ENCODE measurements around the gene PRR5L.

The PRR5L gene

DNA sequence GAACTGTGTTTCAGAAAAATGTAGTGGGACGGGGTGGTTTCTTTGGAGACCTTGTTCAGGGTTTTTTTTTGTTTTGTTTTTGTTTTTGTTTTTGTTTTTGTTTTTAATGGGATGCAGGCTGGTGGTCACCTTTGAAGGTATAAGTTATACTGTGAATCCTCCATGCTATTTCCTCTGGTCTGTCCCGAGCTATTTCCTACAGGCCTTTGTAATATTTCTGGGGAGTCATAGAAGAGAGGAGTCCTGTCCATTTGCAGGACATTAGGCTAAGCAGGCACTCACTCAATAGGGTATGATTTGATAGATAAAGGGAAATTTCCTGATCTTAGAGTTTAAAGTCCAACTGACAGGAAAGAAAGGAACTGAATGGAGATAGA lies 136.0 kb downstream of the PRR5L start:
- Histone ChIP-seq H4K91ac (ENCODE audit: low read depth, low read length) (peak overlapping the region; percentile 63), H3K4me1 (ENCODE audit: control insufficient read depth in 1 of 2, insufficient read depth in 2 of 2, low read length in 2 of 2) (peaks cover 5 to 8% of the 10 kb centered on the region in 2 experiments), H3K27ac (ENCODE audit: low read depth, low read length) (peak overlapping the region; percentile 82), H2BK120ac (ENCODE audit: insufficient read depth, low read length, poor library complexity) (peak overlapping the region; percentile 80), H3K23ac (ENCODE audit: low read length) (no peak overlapping the region), H3K79me1 (ENCODE audit: low read length) (peaks cover 11% of the 10 kb centered on the region), H3K4ac (ENCODE audit: low read depth, low read length) (no peak overlapping the region), H3K9me3 (ENCODE audit: insufficient read depth, low read depth, low read length) (no peaks in the 10 kb centered on the region), H2AFZ (ENCODE audit: insufficient read depth, low read length, poor library complexity) (no peak overlapping the region), H4K12ac (ENCODE audit: low read depth, low read length) (no peak overlapping the region), H2BK12ac (ENCODE audit: low read length) (peak overlapping the region; percentile 77), H3K36me3 (ENCODE audit: control insufficient read depth in 1 of 2, insufficient read depth in 2 of 2, low read length in 2 of 2) (peaks cover 2 to 6% of the 10 kb centered on the region in 2 experiments), H3K4me3 (ENCODE audit: low read depth, low read length) (no peak overlapping the region), H3K9ac (ENCODE audit: low read length) (no peak overlapping the region), H3K27me3 (ENCODE audit: insufficient read depth, low read length) (no peaks in the 10 kb centered on the region), H3K79me2 (ENCODE audit: control insufficient read depth, insufficient read depth, low read length, poor library complexity) (no peaks in the 10 kb centered on the region), H2AK5ac (ENCODE audit: low read length) (no peak overlapping the region), H3K18ac (ENCODE audit: low read length) (no peak overlapping the region), H3K4me2 (ENCODE audit: low read length) (no peak overlapping the region), H4K8ac (ENCODE audit: low read depth, low read length) (no peak overlapping the region), H3K14ac (ENCODE audit: low read length) (peak overlapping the region; percentile 59), H2BK5ac (ENCODE audit: low read depth, low read length, poor library complexity) (peak overlapping the region; percentile 71)
- no peak for DNase-seq
- no CpG with 5 or more reads among the region's 2 CpGs for WGBS (ENCODE audit: extremely low coverage, insufficient coverage, insufficient read length)

- H2BK12ac ChIP-seq (ENCODE audit: low read length): peak overlapping the region; percentile 77
- H3K4me1 ChIP-seq (ENCODE audit: control insufficient read depth in 1 of 2, insufficient read depth in 2 of 2, low read length in 2 of 2): peaks cover 8 to 12% of the 10 kb centered on the region in 2 experiments
- H3K9ac ChIP-seq (ENCODE audit: low read length): no peak overlapping the region
- no peak overlapping the region for H2AFZ ChIP-seq (ENCODE audit: insufficient read depth, low read length, poor library complexity)
- H4K91ac ChIP-seq (ENCODE audit: low read depth, low read length): peak overlapping the region; percentile 63
- H2BK120ac ChIP-seq (ENCODE audit: insufficient read depth, low read length, poor library complexity): peak overlapping the region; percentile 80
- H2BK5ac ChIP-seq (ENCODE audit: low read depth, low read length, poor library complexity): peak overlapping the region; percentile 71
- WGBS (ENCODE audit: extremely low coverage, insufficient coverage, insufficient read length): no CpG with 5 or more reads among the region's 4 CpGs
- peak overlapping the region; percentile 82 for H3K27ac ChIP-seq (ENCODE audit: low read depth, low read length)
- DNase-seq: no peak
- no peak overlapping the region for H4K12ac ChIP-seq (ENCODE audit: low read depth, low read length)
- H3K36me3 ChIP-seq (ENCODE audit: control insufficient read depth in 1 of 2, insufficient read depth in 2 of 2, low read length in 2 of 2): peaks cover 2 to 5% of the 10 kb centered on the region in 2 experiments
- H3K4ac ChIP-seq (ENCODE audit: low read depth, low read length): no peak overlapping the region
- H3K4me3 ChIP-seq (ENCODE audit: low read depth, low read length): no peak overlapping the region
- H3K79me1 ChIP-seq (ENCODE audit: low read length): peaks cover 11% of the 10 kb centered on the region
- no peak overlapping the region for H3K23ac ChIP-seq (ENCODE audit: low read length)
- no peak overlapping the region for H3K18ac ChIP-seq (ENCODE audit: low read length)
- H3K27me3 ChIP-seq (ENCODE audit: insufficient read depth, low read length): no peaks in the 10 kb centered on the region
- peak overlapping the region; percentile 23 for H4K8ac ChIP-seq (ENCODE audit: low read depth, low read length)
- H2AK5ac ChIP-seq (ENCODE audit: low read length): no peak overlapping the region
- no peaks in the 10 kb centered on the region for H3K79me2 ChIP-seq (ENCODE audit: control insufficient read depth, insufficient read depth, low read length, poor library complexity)
- H3K4me2 ChIP-seq (ENCODE audit: low read length): peak overlapping the region; percentile 7
- peak overlapping the region; percentile 59 for H3K14ac ChIP-seq (ENCODE audit: low read length)
- no peaks in the 10 kb centered on the region for H3K9me3 ChIP-seq (ENCODE audit: insufficient read depth, low read depth, low read length)
Measured at GRCh38 chr11:36432738-36433137, 136.7 kb downstream of the PRR5L start.

DNA sequence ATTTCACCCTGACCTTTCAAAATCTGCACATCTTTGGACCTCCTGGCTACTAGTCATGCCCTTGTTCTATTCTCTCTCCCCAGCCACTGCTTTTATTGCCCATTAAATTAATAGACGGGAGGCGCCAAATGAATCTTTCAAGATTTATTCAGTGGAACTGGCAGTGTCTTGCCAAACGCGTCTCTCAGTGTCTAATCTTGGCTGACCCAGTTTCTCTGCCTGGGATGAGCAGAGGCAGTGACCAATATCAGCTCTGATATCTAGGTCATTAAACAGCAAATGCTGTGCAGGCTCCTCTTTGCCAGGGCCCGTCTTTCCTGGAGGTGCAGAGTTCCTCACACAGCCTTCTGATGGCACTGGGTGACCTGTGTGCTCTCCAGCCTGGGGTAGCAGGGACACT lies 140.0 kb downstream of the PRR5L start:
- WGBS (ENCODE audit: extremely low coverage, insufficient coverage, insufficient read length): no CpG with 5 or more reads among the region's 5 CpGs

DNA sequence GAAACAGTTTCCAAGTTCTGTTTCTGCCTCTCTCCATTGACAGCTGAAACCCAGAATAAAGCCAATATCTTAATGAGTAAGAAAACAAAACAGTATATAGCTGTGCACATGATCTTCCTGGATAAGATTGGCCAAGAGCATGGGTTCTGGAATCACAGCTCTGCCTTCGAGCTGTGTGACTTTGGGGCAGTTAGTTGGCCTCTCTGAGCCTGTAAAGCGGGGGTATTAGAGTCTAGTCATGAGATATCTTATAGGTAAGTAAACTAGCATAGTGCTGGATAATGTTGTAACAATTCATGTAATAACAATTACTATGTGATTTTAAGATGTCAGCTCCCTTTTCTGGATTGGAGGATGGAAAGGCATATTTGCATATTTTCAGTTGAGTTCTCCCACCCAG lies 140.5 kb downstream of the PRR5L start:
- Histone ChIP-seq H3K4me3 (ENCODE audit: low read depth, low read length) (no peak overlapping the region), H3K18ac (ENCODE audit: low read length) (no peak overlapping the region), H3K36me3 (ENCODE audit: control insufficient read depth in 1 of 2, insufficient read depth in 2 of 2, low read length in 2 of 2) (peaks cover 7 to 10% of the 10 kb centered on the region in 2 experiments)

More for the DNA sequence above, 140.0 kb downstream of the PRR5L start:
- Histone ChIP-seq H3K4me2 (ENCODE audit: low read length) (no peak overlapping the region), H3K27ac (ENCODE audit: low read depth, low read length) (no peak overlapping the region), H3K79me1 (ENCODE audit: low read length) (peaks cover 8% of the 10 kb centered on the region), H4K12ac (ENCODE audit: low read depth, low read length) (no peak overlapping the region), H3K4me1 (ENCODE audit: control insufficient read depth in 1 of 2, insufficient read depth in 2 of 2, low read length in 2 of 2) (peaks cover 8 to 12% of the 10 kb centered on the region in 2 experiments), H4K8ac (ENCODE audit: low read depth, low read length) (no peak overlapping the region), H3K18ac (ENCODE audit: low read length) (no peak overlapping the region), H3K4ac (ENCODE audit: low read depth, low read length) (no peak overlapping the region), H3K9ac (ENCODE audit: low read length) (no peak overlapping the region), H2BK5ac (ENCODE audit: low read depth, low read length, poor library complexity) (no peak overlapping the region), H2BK120ac (ENCODE audit: insufficient read depth, low read length, poor library complexity) (no peak overlapping the region), H3K79me2 (ENCODE audit: control insufficient read depth, insufficient read depth, low read length, poor library complexity) (no peaks in the 10 kb centered on the region), H3K23ac (ENCODE audit: low read length) (no peak overlapping the region), H3K14ac (ENCODE audit: low read length) (no peak overlapping the region), H3K27me3 (ENCODE audit: insufficient read depth, low read length) (no peaks in the 10 kb centered on the region), H3K9me3 (ENCODE audit: insufficient read depth, low read depth, low read length) (no peaks in the 10 kb centered on the region), H3K4me3 (ENCODE audit: low read depth, low read length) (no peak overlapping the region), H2AFZ (ENCODE audit: insufficient read depth, low read length, poor library complexity) (no peak overlapping the region), H2AK5ac (ENCODE audit: low read length) (no peak overlapping the region), H4K91ac (ENCODE audit: low read depth, low read length) (no peak overlapping the region), H2BK12ac (ENCODE audit: low read length) (peak overlapping the region; percentile 23), H3K36me3 (ENCODE audit: control insufficient read depth in 1 of 2, insufficient read depth in 2 of 2, low read length in 2 of 2) (peaks cover 7% of the 10 kb centered on the region in 2 experiments)
- DNase-seq: no peak

More for the DNA sequence above, 140.5 kb downstream of the PRR5L start:
- Histone ChIP-seq H2BK5ac (ENCODE audit: low read depth, low read length, poor library complexity) (no peak overlapping the region), H3K27me3 (ENCODE audit: insufficient read depth, low read length) (no peaks in the 10 kb centered on the region), H4K8ac (ENCODE audit: low read depth, low read length) (no peak overlapping the region), H3K4ac (ENCODE audit: low read depth, low read length) (no peak overlapping the region), H2BK12ac (ENCODE audit: low read length) (no peak overlapping the region), H3K9me3 (ENCODE audit: insufficient read depth, low read depth, low read length) (no peaks in the 10 kb centered on the region), H3K4me2 (ENCODE audit: low read length) (no peak overlapping the region), H2AK5ac (ENCODE audit: low read length) (no peak overlapping the region), H3K14ac (ENCODE audit: low read length) (no peak overlapping the region), H4K12ac (ENCODE audit: low read depth, low read length) (no peak overlapping the region), H3K23ac (ENCODE audit: low read length) (no peak overlapping the region), H2BK120ac (ENCODE audit: insufficient read depth, low read length, poor library complexity) (no peak overlapping the region), H3K79me1 (ENCODE audit: low read length) (peaks cover 6% of the 10 kb centered on the region), H4K91ac (ENCODE audit: low read depth, low read length) (no peak overlapping the region), H3K79me2 (ENCODE audit: control insufficient read depth, insufficient read depth, low read length, poor library complexity) (no peaks in the 10 kb centered on the region), H3K4me1 (ENCODE audit: control insufficient read depth in 1 of 2, insufficient read depth in 2 of 2, low read length in 2 of 2) (peaks cover 5 to 9% of the 10 kb centered on the region in 2 experiments), H3K9ac (ENCODE audit: low read length) (no peak overlapping the region), H3K27ac (ENCODE audit: low read depth, low read length) (no peak overlapping the region), H2AFZ (ENCODE audit: insufficient read depth, low read length, poor library complexity) (no peak overlapping the region)
- WGBS (ENCODE audit: extremely low coverage, insufficient coverage, insufficient read length): no CpG with 5 or more reads among the region's 2 CpGs
- no peak for DNase-seq

Measured in trophoblast cell (in vitro differentiated cells and primary cell).